HG03354 (cell line): ENCODE data around the gene ACSL6.

Experiments
- ATAC-seq: cut with Tn5 transposase; IDR thresholded peaks from one replicate; pipeline ENCODE4 v1.9.1; 2021; ENCODE audit warnings: mild to moderate bottlenecking; ENCODE audit not compliant: unreplicated experiment, poor library complexity, severe bottlenecking

ACSL6 gene

GRCh38 chr5:132003170-132003744, 8.2 kb downstream of the ACSL6 start:
- ATAC-seq: no peak

- no peak for ATAC-seq
These were observed 8.7 kb downstream of the ACSL6 start for GRCh38 chr5:132002757-132003156.

- no peak for ATAC-seq
These were observed 9.6 kb downstream of the ACSL6 start for GRCh38 chr5:132001647-132002561.

- no peak for ATAC-seq
These were observed 10.6 kb downstream of the ACSL6 start for GRCh38 chr5:132000677-132001453.

- no peak for ATAC-seq
These were observed 11.3 kb downstream of the ACSL6 start for GRCh38 chr5:132000241-132000490.

GRCh38 chr5:131999441-132000240, 11.8 kb downstream of the ACSL6 start:
- ATAC-seq: no peak

- ATAC-seq: no peak
These were observed 12.4 kb downstream of the ACSL6 start for GRCh38 chr5:131999041-131999440.

GRCh38 chr5:131998431-131999040, 12.9 kb downstream of the ACSL6 start:
- no peak for ATAC-seq

GRCh38 chr5:131997727-131998117, 13.7 kb downstream of the ACSL6 start:
- no peak for ATAC-seq

- no peak for ATAC-seq
These were observed 14.3 kb downstream of the ACSL6 start for GRCh38 chr5:131997026-131997726.

GRCh38 chr5:131996210-131997025, 15.0 kb downstream of the ACSL6 start:
- ATAC-seq: no peak

- ATAC-seq: no peak
These were observed 16.8 kb downstream of the ACSL6 start for GRCh38 chr5:131994533-131995226.

- ATAC-seq: no peak
These were observed 17.4 kb downstream of the ACSL6 start for GRCh38 chr5:131994090-131994489.

GRCh38 chr5:131993676-131994075, 17.8 kb downstream of the ACSL6 start:
- no peak for ATAC-seq

GRCh38 chr5:131992370-131992769, 19.1 kb downstream of the ACSL6 start:
- ATAC-seq: no peak

- no peak for ATAC-seq
These were observed 19.7 kb downstream of the ACSL6 start for GRCh38 chr5:131991593-131992324.

- no peak for ATAC-seq
These were observed 20.7 kb downstream of the ACSL6 start for GRCh38 chr5:131990716-131991115.
